Posterior cingulate gyrus (tissue), 11 donors: Measurements from ENCODE around the gene WNT5A.

Experiments
- DNase-seq, 10 donors: peaks; one replicate each; pipeline versions ENCODE4 v3.0.0 to v3.0.0-alpha.2; 2020 to 2021; ENCODE audit warnings: mixed read lengths in 3 of 10
- intact Hi-C: fragments of 100-400 bp; cut with DNase I; formaldehyde crosslinking; loops from one replicate; pipeline ENCODE4 v1.15.1; 2023

WNT5A gene

DNA sequence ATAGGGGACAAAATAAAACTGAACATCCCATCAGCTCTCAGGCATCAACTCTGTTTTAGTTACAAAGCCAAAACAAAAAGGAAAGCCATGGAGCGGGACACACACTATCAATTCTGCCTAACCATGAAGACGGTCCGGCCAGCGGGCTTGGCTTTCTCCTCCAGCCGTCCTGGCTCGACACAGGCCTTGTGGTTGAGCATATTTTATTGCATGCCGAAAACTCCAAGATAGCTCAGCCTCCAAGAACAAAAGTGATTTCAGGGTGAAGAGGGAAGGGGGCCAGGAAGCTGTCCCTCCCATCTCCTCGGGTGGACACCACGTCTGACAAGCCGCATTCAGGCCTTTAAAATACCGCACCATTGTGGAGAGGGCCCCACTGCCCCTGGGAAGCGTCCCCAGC, 31.2 kb downstream of the WNT5A start:
- intact Hi-C loops, result no loop called here
- no peak for DNase-seq

DNA sequence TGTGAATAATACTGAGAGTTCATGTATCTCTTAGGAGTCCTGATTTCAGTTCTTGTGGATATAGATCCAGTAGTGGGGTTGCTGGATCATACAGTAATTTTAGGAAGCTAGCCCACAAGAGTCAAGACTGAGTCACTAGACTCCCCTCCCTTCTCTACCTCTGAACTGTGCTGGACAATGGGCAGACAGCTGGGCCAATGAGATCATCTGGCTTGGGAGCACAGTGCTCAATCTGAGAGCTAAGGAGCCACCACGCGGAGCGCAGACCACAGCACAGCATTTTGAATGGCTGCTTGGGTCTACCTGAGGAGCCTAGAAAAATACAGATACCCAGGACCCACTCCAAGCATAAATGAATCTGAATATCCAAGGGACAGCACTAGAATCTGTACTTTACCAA, 32.5 kb downstream of the WNT5A start:
- intact Hi-C loops, result no loop called here
- no peak for DNase-seq

DNA sequence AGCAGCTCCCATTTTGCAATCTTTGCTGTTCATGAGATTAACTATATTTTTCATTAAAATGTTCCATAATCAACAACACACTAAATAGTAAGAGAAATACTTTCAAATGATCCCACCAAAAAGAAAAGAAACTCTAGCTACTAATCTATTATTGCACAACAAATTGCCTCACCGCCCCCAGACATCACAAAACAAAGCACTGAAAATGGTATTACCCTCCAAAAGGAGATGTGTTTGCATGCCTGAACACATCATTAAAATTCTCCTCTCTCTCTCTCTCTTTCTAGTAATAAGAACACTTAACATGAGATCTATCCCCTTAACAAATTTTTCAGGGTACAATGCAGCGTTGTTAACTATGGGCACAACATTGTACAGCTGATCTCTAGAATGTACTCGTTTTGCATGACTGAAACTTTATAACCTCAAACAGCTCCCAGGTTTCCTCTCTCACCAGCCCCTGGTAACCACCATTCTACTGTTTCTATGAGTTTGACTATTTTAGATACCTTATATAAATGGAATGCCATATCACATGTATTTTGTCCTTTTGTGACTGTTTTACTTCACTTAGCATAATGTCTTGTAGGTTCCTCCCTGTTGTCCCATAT, 33.1 kb downstream of the WNT5A start:
- intact Hi-C loops, result no loop called here
- no peak for DNase-seq

DNA sequence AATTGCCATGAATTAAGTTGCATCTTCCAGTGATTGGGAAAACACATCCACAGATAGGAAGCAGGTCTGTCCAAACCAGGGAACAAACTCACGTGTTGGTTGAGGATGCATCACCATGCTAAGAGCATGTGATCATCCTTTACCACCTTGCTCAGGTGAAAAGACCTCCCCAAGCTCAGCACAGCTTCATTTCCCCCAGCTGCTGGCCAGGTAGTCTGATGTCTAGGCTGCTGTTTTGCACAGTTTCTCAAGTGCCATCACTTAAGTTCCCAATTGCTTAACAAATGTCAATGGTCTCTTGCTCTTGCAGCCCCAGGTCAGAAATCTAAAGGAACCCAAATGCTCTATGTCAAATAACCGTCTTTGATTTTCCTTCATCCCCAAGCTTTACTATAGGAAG, 34.2 kb downstream of the WNT5A start:
- no peak for DNase-seq
- intact Hi-C loops, result no loop called here

DNA sequence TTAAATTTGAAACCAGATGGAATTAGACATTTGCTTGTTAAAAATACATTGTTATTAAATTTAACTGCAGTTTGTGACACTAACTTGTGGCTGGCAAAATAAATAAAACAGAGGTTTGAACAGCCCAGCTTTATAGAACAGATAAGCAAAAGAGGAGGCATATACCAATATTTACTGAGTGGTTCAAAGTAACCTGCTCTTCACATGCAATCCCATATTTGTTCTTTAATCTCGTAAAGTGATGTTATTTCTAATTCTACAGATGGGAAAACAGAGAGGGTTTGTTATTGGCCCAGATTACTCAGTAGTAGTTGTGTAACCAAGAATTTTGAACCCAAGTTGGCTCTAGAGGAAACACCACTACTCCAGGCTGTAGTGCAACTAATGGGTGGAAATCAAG, 37.6 kb downstream of the WNT5A start:
- DNase-seq, result no peak
- intact Hi-C loops, result no loop called here

DNA sequence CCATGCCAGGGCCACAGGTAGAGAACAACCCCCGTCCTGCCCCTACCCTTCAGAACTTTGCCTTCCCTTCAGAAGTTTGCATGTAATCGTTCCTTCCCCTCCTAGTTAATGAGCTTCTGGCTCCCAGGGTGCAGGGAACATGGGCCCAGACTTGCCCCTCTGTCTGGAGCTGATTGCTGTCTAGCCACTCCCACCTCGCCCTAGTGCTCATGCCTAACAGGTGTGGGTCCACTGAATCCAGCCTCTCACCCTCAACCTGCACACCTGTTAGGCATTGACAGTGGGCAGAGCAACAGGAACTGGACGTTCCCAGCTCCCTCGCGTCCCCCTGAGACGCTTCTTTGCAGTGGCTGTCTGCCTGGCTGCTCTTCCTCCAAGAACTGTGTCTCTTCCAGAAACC, 40.3 kb downstream of the WNT5A start:
- no peak for DNase-seq
- intact Hi-C loops, result no loop called here

DNA sequence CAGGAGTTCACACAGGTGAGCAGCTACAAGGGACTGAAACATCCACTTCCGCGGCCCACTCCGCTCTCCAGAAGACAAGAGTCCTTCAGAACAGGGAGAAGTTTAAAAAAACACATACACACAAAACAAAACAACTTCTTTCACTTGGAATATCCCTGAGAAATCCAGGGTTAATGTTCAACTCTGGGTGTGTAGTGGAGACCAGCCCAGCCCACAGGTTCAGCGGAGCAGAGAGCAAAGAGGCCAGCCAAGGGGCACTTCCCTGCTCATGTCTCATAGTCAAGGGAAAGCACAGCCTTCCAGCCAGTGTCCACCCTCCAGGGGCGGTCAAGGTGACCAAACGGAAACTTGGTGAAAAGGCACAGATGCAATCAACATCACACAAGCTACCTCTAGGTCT, 41.6 kb downstream of the WNT5A start:
- no peak for DNase-seq
- intact Hi-C loops, result no loop called here

DNA sequence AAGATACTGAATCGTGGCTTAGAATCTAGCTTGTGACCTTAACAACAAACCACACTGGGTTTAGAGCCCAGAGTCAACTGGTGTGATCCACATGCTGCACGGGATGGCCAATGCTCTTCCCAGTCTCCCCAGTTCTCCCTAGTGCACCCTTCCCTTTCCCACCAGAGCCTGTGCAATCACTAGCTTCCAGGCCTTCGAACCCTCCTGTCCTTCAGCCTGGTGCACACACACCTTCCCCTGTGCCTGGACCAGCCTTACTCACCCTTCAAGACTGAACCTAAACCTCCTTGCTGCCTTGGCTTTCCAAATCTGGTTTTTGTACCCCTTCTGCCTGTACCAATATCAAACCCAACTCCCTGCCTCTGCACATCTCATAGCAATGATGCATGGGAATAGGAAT, 43.8 kb downstream of the WNT5A start:
- no peak for DNase-seq
- intact Hi-C loops, result no loop called here

DNA sequence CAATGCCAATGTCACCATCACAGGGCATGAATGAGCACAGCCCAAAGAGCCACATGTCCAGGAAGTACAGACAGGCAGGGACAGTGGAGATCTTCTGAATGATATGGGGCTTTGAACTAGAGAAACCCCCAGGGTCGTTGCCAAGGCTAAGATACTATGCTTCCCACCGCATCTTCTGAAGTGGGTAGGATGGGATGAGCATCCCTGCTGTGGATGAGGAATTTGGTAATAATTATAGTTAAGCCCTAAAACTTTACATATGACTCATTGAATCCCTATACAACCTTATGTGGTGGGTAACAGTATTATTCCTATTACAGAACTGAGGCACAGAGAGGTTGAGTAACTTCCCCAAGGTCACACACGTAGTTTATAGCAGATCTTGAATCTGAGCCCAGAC, 44.2 kb downstream of the WNT5A start:
- no peak for DNase-seq
- intact Hi-C loops, result no loop called here

DNA sequence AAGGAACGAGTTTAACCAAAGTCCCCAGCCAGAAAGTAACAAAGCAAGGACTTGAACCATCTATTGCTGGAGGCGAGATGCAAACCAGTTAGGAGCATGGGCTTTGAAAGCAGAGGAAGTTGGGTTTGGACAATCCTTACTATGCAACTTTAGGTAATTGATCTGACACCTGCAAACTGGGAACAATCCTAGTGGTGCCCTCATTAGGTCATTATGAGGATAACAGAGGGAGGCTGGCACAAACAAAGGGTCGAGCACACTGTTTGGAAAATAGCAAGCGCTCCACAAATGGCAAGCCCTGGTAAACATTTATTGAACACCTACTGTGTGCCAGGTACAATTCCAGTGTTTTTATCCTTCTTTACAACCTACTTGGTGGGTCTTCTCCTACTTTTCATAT, 45.6 kb downstream of the WNT5A start:
- intact Hi-C loops, result no loop called here
- DNase-seq, result no peak

DNA sequence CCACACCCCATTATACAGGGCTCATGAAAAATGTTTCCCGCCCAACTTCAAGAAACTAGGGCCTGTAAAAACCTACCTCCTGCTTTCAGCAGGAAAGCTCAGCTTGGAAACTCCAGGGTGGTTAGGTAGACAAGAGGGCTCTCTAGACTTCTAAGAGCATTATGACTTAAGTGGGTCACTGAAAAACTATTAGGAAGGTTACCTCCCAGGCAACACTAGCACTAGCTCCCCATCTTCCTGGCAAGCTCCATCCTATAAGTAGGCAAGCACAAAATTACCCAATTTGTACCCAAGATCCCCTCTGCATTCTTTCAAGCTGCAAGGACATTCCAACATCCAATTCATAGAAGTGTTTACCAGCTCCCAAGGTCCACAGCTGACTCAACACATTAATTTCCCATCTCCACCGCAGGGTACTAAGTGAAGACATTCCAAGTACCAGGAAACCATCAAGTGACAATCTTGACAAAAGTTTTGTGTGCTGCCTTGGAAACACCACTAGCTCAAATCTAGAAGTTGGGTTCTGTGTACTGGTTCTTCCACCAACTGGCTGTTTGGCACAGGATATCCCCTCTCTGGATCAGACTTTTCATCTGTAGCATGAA, 46.9 kb downstream of the WNT5A start:
- no peak for DNase-seq
- intact Hi-C loops, result no loop called here

DNA sequence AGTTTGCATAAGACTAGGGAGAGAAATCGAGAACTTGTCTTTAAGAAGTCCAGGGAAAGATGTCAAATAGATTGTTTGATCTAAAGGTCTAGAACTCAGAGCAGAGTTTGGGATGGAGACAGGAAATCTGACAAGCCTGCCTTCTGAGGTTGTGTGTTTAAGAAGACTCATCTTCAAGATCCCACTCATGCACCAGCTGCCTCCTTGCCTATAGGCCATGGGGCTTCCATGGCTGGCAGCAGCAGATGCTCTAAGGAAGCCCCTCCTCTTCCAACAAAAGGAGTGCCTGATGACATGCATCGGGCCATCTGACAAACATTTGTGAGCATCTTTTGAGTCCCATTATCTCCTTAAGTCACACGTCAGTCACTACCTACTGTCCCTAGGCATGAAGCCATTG, 47.4 kb downstream of the WNT5A start:
- no peak for DNase-seq
- intact Hi-C loops, result no loop called here

DNA sequence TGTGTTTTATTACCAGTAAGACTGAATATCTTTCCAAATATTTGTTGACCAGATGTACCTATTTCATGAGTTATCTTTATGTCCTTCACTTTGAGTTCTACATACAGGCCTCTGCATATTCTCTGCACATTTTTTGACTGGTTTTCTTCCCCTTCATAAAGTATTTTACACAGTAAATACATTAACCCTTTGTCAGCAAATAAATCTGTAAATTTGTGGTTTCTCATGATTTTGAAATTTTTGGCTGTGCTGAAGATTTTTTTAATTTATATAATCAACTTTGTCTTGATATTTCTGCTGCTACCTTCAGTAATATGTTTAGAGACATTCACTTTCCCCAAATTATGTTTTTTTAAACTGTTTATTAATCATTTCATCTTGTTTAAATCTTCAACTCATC, 50.5 kb downstream of the WNT5A start:
- DNase-seq, result no peak
- intact Hi-C loops, result no loop called here

DNA sequence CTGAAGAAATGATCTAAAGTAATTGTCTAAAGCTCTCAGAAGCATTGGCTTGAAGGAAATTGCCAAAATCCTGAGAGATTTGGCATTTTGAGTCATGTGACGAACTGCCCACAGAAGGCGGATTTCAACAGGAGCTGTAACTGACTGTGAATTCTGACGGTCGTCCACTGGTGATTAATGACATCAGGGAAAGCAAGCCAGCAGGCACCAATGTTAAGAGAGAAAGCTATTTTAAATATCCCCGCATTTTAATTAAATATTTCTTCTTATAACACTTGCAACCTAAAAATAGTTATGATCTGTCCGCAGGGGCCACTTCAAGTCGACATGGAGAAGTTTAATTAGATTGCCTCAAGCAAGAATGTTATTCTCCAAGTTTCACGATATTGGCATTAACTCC, 51.6 kb downstream of the WNT5A start:
- intact Hi-C loops, result no loop called here
- no peak for DNase-seq

DNA sequence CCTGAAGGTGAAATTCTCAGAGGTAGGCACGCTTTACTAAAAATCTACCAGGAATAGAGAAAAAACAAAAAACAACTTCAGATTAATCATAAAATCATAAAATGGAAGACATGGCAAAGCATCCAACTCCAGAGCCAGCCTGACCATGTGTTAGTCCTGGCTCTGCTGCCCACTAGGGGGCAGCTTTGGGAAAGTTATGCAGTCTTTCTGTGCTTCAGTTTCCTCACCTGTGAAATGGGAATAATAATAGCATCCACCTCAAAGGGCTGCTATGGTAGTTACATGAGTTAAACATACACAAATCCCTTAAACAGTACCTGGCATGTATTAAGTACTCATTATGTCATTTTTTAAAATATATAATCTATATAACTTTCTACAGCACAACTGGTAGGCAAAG, 52.3 kb downstream of the WNT5A start:
- DNase-seq, result no peak
- intact Hi-C loops, result no loop called here

DNA sequence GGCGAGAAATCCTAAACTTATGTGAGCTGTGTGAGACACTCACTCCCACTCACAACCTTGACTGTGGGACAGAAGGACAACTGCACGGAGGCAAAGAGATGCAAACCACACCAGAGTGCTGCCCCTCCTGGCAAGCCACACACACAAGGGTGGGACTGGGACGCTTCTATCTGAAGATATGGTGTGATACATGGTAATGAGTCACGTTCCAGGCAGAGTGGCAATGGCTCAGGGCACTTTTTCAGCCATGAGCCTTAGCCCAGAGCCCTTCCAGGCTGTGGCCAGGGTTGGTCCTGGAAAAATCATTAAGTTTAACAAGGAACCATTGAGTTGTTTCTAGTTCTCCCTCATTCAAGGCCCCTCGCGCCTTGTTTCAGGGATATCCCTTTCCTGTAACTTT, 56.1 kb downstream of the WNT5A start:
- no peak for DNase-seq
- intact Hi-C loops, result no loop called here

DNA sequence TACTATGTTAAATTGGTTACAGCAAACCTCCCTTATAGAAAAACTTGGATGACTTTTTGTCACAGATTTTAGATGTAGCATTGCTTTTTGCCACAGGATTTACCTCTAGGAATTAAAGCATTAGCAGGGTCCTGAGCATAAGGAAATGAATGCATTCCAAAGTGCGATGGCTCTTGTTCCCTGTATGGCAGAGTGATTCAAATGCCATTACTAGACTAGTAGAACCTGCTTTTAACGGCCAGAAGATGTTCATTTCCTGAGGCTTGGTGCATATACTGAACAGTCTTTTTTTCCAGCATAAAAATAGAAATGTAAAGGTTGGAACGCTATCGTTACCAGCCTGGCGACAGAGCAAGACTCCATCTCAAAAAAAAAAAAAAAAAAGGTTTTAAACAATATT, 59.4 kb downstream of the WNT5A start:
- intact Hi-C loops, result no loop called here
- DNase-seq, result no peak

DNA sequence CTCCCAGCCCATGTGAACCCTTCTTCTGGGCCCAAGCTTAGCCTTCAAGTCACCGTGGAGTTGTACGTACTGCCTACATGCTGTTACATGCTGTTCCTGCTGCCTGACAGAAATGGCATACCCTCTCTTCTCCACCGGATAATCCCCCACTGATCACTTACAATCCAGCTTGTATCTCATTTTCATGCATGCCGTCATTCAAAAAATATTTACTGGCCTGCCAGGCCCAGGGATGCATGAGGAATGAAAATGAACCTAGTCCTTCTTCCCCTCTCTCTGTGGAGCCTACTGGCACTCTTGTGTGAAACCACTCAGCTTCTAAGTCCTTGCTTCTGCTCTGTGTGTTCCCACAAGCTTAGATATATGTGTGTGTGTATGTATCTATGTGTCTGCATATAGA, 60.6 kb downstream of the WNT5A start:
- DNase-seq, result no peak
- intact Hi-C loops, result no loop called here

DNA sequence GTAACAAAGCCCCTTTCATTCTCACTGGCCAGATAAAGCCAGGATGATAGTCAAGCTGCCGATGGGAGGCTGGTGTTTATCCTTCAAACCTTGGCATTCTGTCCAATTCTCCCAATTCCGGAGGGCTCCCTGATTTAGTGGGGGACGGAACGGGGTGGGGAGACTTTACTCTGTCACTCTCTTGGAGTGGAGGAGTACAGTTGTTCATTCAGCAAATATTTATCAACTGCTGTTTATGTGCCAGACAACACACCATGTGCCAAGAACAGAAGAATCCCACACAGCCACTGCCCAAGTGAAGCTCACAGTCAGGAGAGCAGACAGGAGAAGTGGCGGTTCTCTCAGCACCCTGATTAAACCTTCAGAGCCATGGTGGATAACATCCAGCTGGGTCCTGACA, 63.3 kb downstream of the WNT5A start:
- DNase-seq, result no peak
- intact Hi-C loops, result no loop called here

DNA sequence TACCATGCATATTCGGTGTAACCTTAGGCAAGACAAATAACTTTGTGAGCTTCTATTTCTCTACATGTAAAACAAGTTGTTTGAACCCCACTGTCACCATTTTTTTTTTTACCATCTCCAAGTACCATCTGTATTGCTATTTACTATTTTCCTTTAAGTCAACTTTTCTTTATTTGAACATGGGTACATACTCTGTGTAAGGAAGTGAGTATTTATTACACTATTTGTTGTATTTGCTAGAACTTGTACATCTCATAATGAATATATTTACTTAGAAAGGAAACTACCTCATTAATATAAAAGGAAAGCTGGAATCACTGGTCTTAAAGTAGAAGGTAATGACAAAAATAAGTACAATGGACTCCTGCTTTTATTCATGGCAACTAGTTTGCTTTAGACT, 69.9 kb downstream of the WNT5A start:
- intact Hi-C loops, result no loop called here
- DNase-seq, result no peak

DNA sequence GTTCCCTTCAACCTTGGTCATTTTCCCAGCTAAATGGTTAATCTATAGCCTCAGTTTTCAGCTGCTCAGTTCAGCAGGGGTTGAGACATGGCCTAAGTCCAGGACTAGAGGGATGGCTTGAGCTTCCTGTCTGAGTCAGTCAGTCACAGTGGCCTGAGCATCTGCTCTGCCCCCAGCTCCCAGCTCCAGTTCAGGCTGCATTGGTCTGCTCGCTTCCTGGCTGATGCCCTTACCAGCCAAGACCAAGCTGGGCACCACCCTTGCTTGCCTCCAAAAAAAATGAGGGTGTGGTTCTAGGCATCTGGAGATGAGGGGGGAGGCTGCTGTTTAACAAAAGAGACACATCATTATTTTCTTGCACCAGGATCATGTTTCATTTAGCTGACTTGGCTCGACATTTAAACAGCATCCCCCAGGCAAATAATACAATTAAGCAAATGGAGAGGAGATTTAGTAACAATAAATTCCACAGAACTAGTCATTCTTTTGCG, 70.7 kb downstream of the WNT5A start:
- intact Hi-C loops, result no loop called here
- DNase-seq, result no peak
